Activated T-cell treated with anti-CD3 and anti-CD28 coated beads for 24 hours (primary cell): Measurements from ENCODE around the gene MAD1L1.
"Not testable (repeated sequence)": the region's sequence is repeated elsewhere in the genome, so short reads cannot be mapped to it uniquely, and the experiment has no call there.

Experiments used
- DNase-seq: peaks from one replicate; pipeline ENCODE4 v3.0.0-alpha.2; 2020; ENCODE audit warnings: low read depth

The MAD1L1 gene

GRCh38 chr7:1881946-1882345 is 350.8 kb downstream of the MAD1L1 start:
- DNase-seq: no peak

GRCh38 chr7:1876641-1877040 is 356.1 kb downstream of the MAD1L1 start:
- DNase-seq: not testable (repeated sequence)

GRCh38 chr7:1875392-1876199 is 357.1 kb downstream of the MAD1L1 start:
- DNase-seq: not testable (repeated sequence)

- not testable (repeated sequence) for DNase-seq
Measured at GRCh38 chr7:1874590-1875391, 358.0 kb downstream of the MAD1L1 start.

GRCh38 chr7:1873857-1874589 is 358.7 kb downstream of the MAD1L1 start:
- DNase-seq: no peak

GRCh38 chr7:1873421-1873820 is 359.3 kb downstream of the MAD1L1 start:
- no peak for DNase-seq

- DNase-seq: no peak
Measured at GRCh38 chr7:1873070-1873405, 359.7 kb downstream of the MAD1L1 start.

- no peak for DNase-seq
Measured at GRCh38 chr7:1872191-1873069, 360.3 kb downstream of the MAD1L1 start.

GRCh38 chr7:1869452-1870130 is 363.2 kb downstream of the MAD1L1 start:
- DNase-seq: no peak

- DNase-seq: no peak
Measured at GRCh38 chr7:1868516-1869165, 364.1 kb downstream of the MAD1L1 start.

GRCh38 chr7:1867370-1868260 is 365.1 kb downstream of the MAD1L1 start:
- DNase-seq: no peak

GRCh38 chr7:1866601-1867000 is 366.1 kb downstream of the MAD1L1 start:
- DNase-seq: no peak

GRCh38 chr7:1865571-1866255 is 367.0 kb downstream of the MAD1L1 start:
- DNase-seq: no peak

- no peak for DNase-seq
Measured at GRCh38 chr7:1865000-1865555, 367.7 kb downstream of the MAD1L1 start.

- no peak for DNase-seq
Measured at GRCh38 chr7:1864161-1864940, 368.4 kb downstream of the MAD1L1 start.

- DNase-seq: no peak
Measured at GRCh38 chr7:1863091-1863900, 369.4 kb downstream of the MAD1L1 start.

GRCh38 chr7:1862560-1862959 is 370.2 kb downstream of the MAD1L1 start:
- DNase-seq: no peak
